Activated naive CD8-positive, alpha-beta T cell treated with anti-CD3 and anti-CD28 coated beads for 36 hours (primary cell): Measurements from ENCODE around the gene HTT. TPM values are rescaled to one million over a fixed set of nuclear protein-coding genes. Genes with fewer than 3 reads are reported as not detected.

ENCODE experiments used
- DNase-seq: peaks from one replicate; pipeline ENCODE4 v3.0.0; 2021
- H3K27ac Mint-ChIP-seq: one replicate; pipeline ENCODE4 v1.8.0; 2022; ENCODE audit warnings: mild to moderate bottlenecking, moderate library complexity, mixed read lengths
- H3K27me3 Mint-ChIP-seq: one replicate; pipeline ENCODE4 v1.8.0; 2022; ENCODE audit warnings: mild to moderate bottlenecking, mixed read lengths
- H3K36me3 Mint-ChIP-seq: one replicate; pipeline ENCODE4 v1.8.0; 2021; ENCODE audit warnings: mild to moderate bottlenecking, mixed read lengths
- H3K4me1 Mint-ChIP-seq: one replicate; pipeline ENCODE4 v1.8.0; 2021; ENCODE audit warnings: mixed read lengths
- H3K4me3 Mint-ChIP-seq: one replicate; pipeline ENCODE4 v1.8.0; 2022; ENCODE audit warnings: mild to moderate bottlenecking, moderate library complexity, mixed read lengths
- H3K9me3 Mint-ChIP-seq: one replicate; pipeline ENCODE4 v1.8.0; 2022; ENCODE audit warnings: mixed read lengths
- total RNA-seq, 2 experiments: library from RNA; stranded (reverse); gene quantifications; one replicate each; pipeline ENCODE4 v1.2.3, GENCODE V29; 2021

HTT gene
- total RNA-seq, 2 experiments from 2014 or later: 42.9 to 49.4 TPM

GRCh38 chr4:3116955-3117354 is 42.5 kb downstream of the HTT start:
- Mint-ChIP-seq H3K27me3 (no peaks in the 10 kb centered on the region), H3K36me3 (peaks cover 10% of the 10 kb centered on the region), H3K4me1 (peaks cover 4% of the 10 kb centered on the region), H3K4me3 (no peak overlapping the region), H3K9me3 (no peaks in the 10 kb centered on the region), H3K27ac (no peak overlapping the region)
- DNase-seq: no peak

GRCh38 chr4:3118312-3118711 is 43.8 kb downstream of the HTT start:
- peaks cover 17% of the 10 kb centered on the region for H3K36me3 Mint-ChIP-seq
- H3K27me3 Mint-ChIP-seq: no peaks in the 10 kb centered on the region
- no peak overlapping the region for H3K4me3 Mint-ChIP-seq
- H3K4me1 Mint-ChIP-seq: peaks cover 12% of the 10 kb centered on the region
- DNase-seq: no peak
- no peak overlapping the region for H3K27ac Mint-ChIP-seq
- H3K9me3 Mint-ChIP-seq: no peaks in the 10 kb centered on the region

- H3K36me3 Mint-ChIP-seq: peaks cover 17% of the 10 kb centered on the region
- no peaks in the 10 kb centered on the region for H3K27me3 Mint-ChIP-seq
- no peak overlapping the region for H3K27ac Mint-ChIP-seq
- DNase-seq: no peak
- H3K9me3 Mint-ChIP-seq: no peaks in the 10 kb centered on the region
- no peak overlapping the region for H3K4me3 Mint-ChIP-seq
- peaks cover 20% of the 10 kb centered on the region for H3K4me1 Mint-ChIP-seq
Measured at GRCh38 chr4:3119464-3119863, 45.0 kb downstream of the HTT start.

GRCh38 chr4:3121110-3121509 is 46.6 kb downstream of the HTT start:
- peaks cover 20% of the 10 kb centered on the region for H3K4me1 Mint-ChIP-seq
- no peak for DNase-seq
- no peaks in the 10 kb centered on the region for H3K27me3 Mint-ChIP-seq
- peaks cover 14% of the 10 kb centered on the region for H3K36me3 Mint-ChIP-seq
- H3K9me3 Mint-ChIP-seq: no peaks in the 10 kb centered on the region
- H3K4me3 Mint-ChIP-seq: no peak overlapping the region
- H3K27ac Mint-ChIP-seq: no peak overlapping the region

GRCh38 chr4:3121596-3121995 is 47.1 kb downstream of the HTT start:
- peaks cover 14% of the 10 kb centered on the region for H3K36me3 Mint-ChIP-seq
- H3K9me3 Mint-ChIP-seq: no peaks in the 10 kb centered on the region
- no peak overlapping the region for H3K4me3 Mint-ChIP-seq
- H3K27me3 Mint-ChIP-seq: no peaks in the 10 kb centered on the region
- H3K4me1 Mint-ChIP-seq: peaks cover 20% of the 10 kb centered on the region
- no peak for DNase-seq
- H3K27ac Mint-ChIP-seq: no peak overlapping the region

GRCh38 chr4:3122081-3122563 is 47.6 kb downstream of the HTT start:
- Mint-ChIP-seq H3K27ac (peak overlapping the region; percentile 19), H3K4me1 (peaks cover 20% of the 10 kb centered on the region), H3K4me3 (no peak overlapping the region)

GRCh38 chr4:3123181-3123671 is 48.7 kb downstream of the HTT start:
- no peak overlapping the region for H3K4me3 Mint-ChIP-seq
- peaks cover 17% of the 10 kb centered on the region for H3K36me3 Mint-ChIP-seq
- peaks cover 20% of the 10 kb centered on the region for H3K4me1 Mint-ChIP-seq
- H3K27me3 Mint-ChIP-seq: no peaks in the 10 kb centered on the region
- no peak for DNase-seq
- H3K9me3 Mint-ChIP-seq: no peaks in the 10 kb centered on the region
- no peak overlapping the region for H3K27ac Mint-ChIP-seq

More at GRCh38 chr4:3122081-3122563, 47.6 kb downstream of the HTT start:
- no peaks in the 10 kb centered on the region for H3K27me3 Mint-ChIP-seq
- H3K9me3 Mint-ChIP-seq: no peaks in the 10 kb centered on the region
- peaks cover 14% of the 10 kb centered on the region for H3K36me3 Mint-ChIP-seq
- no peak for DNase-seq

GRCh38 chr4:3124070-3124767 is 49.7 kb downstream of the HTT start:
- Mint-ChIP-seq H3K9me3 (no peaks in the 10 kb centered on the region), H3K36me3 (peaks cover 17% of the 10 kb centered on the region), H3K27me3 (no peaks in the 10 kb centered on the region), H3K4me3 (no peak overlapping the region), H3K4me1 (peaks cover 20% of the 10 kb centered on the region), H3K27ac (no peak overlapping the region)
- no peak for DNase-seq

- no peak overlapping the region for H3K4me3 Mint-ChIP-seq
- peaks cover 14% of the 10 kb centered on the region for H3K4me1 Mint-ChIP-seq
- no peaks in the 10 kb centered on the region for H3K9me3 Mint-ChIP-seq
- no peaks in the 10 kb centered on the region for H3K27me3 Mint-ChIP-seq
- DNase-seq: no peak
- peaks cover 25% of the 10 kb centered on the region for H3K36me3 Mint-ChIP-seq
- no peak overlapping the region for H3K27ac Mint-ChIP-seq
Measured at GRCh38 chr4:3127112-3127511, 52.6 kb downstream of the HTT start.

- Mint-ChIP-seq H3K27me3 (no peaks in the 10 kb centered on the region), H3K27ac (no peak overlapping the region), H3K9me3 (no peaks in the 10 kb centered on the region), H3K4me1 (peaks cover 7% of the 10 kb centered on the region), H3K4me3 (no peak overlapping the region), H3K36me3 (peaks cover 20% of the 10 kb centered on the region)
- no peak for DNase-seq
Measured at GRCh38 chr4:3128058-3128457, 53.6 kb downstream of the HTT start.

- Mint-ChIP-seq H3K27ac (no peak overlapping the region), H3K36me3 (peaks cover 24% of the 10 kb centered on the region), H3K4me1 (peaks cover 5% of the 10 kb centered on the region), H3K9me3 (no peaks in the 10 kb centered on the region), H3K4me3 (no peak overlapping the region), H3K27me3 (no peaks in the 10 kb centered on the region)
- DNase-seq: no peak
Measured at GRCh38 chr4:3128976-3129375, 54.5 kb downstream of the HTT start.

- no peak for DNase-seq
- H3K36me3 Mint-ChIP-seq: peaks cover 24% of the 10 kb centered on the region
- no peaks in the 10 kb centered on the region for H3K4me1 Mint-ChIP-seq
- no peaks in the 10 kb centered on the region for H3K27me3 Mint-ChIP-seq
- no peaks in the 10 kb centered on the region for H3K9me3 Mint-ChIP-seq
- no peak overlapping the region for H3K27ac Mint-ChIP-seq
- H3K4me3 Mint-ChIP-seq: no peak overlapping the region
Measured at GRCh38 chr4:3130201-3130600, 55.7 kb downstream of the HTT start.

GRCh38 chr4:3130826-3131225 is 56.3 kb downstream of the HTT start:
- H3K36me3 Mint-ChIP-seq: peaks cover 22% of the 10 kb centered on the region
- DNase-seq: no peak
- no peaks in the 10 kb centered on the region for H3K4me1 Mint-ChIP-seq
- H3K4me3 Mint-ChIP-seq: no peak overlapping the region
- H3K9me3 Mint-ChIP-seq: no peaks in the 10 kb centered on the region
- H3K27me3 Mint-ChIP-seq: no peaks in the 10 kb centered on the region
- no peak overlapping the region for H3K27ac Mint-ChIP-seq

- H3K4me3 Mint-ChIP-seq: no peak overlapping the region
- no peaks in the 10 kb centered on the region for H3K9me3 Mint-ChIP-seq
- H3K27me3 Mint-ChIP-seq: no peaks in the 10 kb centered on the region
- H3K4me1 Mint-ChIP-seq: no peaks in the 10 kb centered on the region
- H3K27ac Mint-ChIP-seq: no peak overlapping the region
- no peak for DNase-seq
- H3K36me3 Mint-ChIP-seq: peaks cover 19% of the 10 kb centered on the region
Measured at GRCh38 chr4:3134201-3134600, 59.7 kb downstream of the HTT start.

- H3K27ac Mint-ChIP-seq: no peak overlapping the region
- DNase-seq: no peak
- no peaks in the 10 kb centered on the region for H3K27me3 Mint-ChIP-seq
Measured at GRCh38 chr4:3135155-3136011, 60.9 kb downstream of the HTT start.

More at GRCh38 chr4:3135155-3136011, 60.9 kb downstream of the HTT start:
- peaks cover 15% of the 10 kb centered on the region for H3K36me3 Mint-ChIP-seq
- no peaks in the 10 kb centered on the region for H3K4me1 Mint-ChIP-seq
- no peaks in the 10 kb centered on the region for H3K9me3 Mint-ChIP-seq
- no peak overlapping the region for H3K4me3 Mint-ChIP-seq
